ENCODE measurements around the gene MOB2.
"Not testable (repeated sequence)": the region's sequence is repeated elsewhere in the genome, so short reads cannot be mapped to it uniquely, and the experiment has no call there.

MOB2 gene

DNA sequence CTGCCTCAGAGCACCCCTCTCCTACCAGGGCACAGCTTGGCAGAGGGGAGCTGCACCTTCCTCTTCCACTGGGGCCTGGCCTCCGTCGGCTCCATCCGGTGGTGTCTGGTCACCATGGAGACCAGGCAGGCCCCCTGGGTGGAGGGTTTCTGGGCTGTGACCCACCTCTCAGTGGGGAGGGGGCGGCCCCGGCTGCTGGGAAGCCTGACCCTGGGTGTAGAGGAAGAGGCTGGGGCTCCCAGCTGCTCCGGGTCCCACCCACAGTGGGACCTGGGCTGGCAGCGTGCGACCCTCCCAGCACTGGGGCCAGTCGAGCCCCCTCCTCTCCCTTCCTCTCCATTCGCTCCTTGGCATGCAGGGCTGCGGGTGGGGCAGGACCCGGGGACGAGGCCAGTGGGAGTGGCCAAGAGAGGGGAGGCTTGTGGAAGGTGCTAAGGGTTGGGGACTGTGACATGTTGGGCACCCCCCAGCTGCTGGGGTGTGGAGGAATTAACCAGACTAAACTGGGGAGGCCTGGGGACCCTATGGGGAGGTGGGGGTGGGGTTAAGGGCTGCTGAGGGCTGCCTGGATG, 50.0 kb downstream of the MOB2 start:
- H3K79me2 ChIP-seq, result no peaks in the 10 kb centered on the region
- no peaks in the 10 kb centered on the region for H3K9me3 ChIP-seq (ENCODE audit: control insufficient read depth, low read length)
- TF ChIP-seq, protein P1, sequence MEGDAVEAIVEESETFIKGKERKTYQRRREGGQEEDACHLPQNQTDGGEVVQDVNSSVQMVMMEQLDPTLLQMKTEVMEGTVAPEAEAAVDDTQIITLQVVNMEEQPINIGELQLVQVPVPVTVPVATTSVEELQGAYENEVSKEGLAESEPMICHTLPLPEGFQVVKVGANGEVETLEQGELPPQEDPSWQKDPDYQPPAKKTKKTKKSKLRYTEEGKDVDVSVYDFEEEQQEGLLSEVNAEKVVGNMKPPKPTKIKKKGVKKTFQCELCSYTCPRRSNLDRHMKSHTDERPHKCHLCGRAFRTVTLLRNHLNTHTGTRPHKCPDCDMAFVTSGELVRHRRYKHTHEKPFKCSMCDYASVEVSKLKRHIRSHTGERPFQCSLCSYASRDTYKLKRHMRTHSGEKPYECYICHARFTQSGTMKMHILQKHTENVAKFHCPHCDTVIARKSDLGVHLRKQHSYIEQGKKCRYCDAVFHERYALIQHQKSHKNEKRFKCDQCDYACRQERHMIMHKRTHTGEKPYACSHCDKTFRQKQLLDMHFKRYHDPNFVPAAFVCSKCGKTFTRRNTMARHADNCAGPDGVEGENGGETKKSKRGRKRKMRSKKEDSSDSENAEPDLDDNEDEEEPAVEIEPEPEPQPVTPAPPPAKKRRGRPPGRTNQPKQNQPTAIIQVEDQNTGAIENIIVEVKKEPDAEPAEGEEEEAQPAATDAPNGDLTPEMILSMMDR (IDR thresholded peaks at IDR 0.05), result no peak
- peaks cover 3% of the 10 kb centered on the region for H3K4me1 ChIP-seq
- no peak overlapping the region for H2AFZ ChIP-seq
- no peak overlapping the region for H3K27ac ChIP-seq
- no peak overlapping the region for H3K9ac ChIP-seq
- H3K4me3 ChIP-seq (ENCODE audit: low read depth, low read length), result no peak overlapping the region
- H3K36me3 ChIP-seq (ENCODE audit: control insufficient read depth, insufficient read depth, low read length), result no peaks in the 10 kb centered on the region
- no peak overlapping the region for H3K4me2 ChIP-seq (ENCODE audit: low read length)
- no peaks in the 10 kb centered on the region for H3K27me3 ChIP-seq (ENCODE audit: control insufficient read depth, insufficient read depth, low read length)

- Histone ChIP-seq H3K27me3 (ENCODE audit: control insufficient read depth, insufficient read depth, low read length) (no peaks in the 10 kb centered on the region), H2AFZ (no peak overlapping the region), H3K4me3 (ENCODE audit: low read depth, low read length) (no peak overlapping the region), H3K27ac (no peak overlapping the region), H3K9me3 (ENCODE audit: control insufficient read depth, low read length) (no peaks in the 10 kb centered on the region), H3K4me2 (ENCODE audit: low read length) (no peak overlapping the region), H3K36me3 (ENCODE audit: control insufficient read depth, insufficient read depth, low read length) (no peaks in the 10 kb centered on the region), H3K9ac (no peak overlapping the region), H3K4me1 (peaks cover 3% of the 10 kb centered on the region), H3K79me2 (no peaks in the 10 kb centered on the region)
- TF ChIP-seq, protein P1 (IDR thresholded peaks at IDR 0.05), result no peak
Observed at GRCh38 chr11:1435820-1436467, 50.6 kb downstream of the MOB2 start.

- H3K9me3 ChIP-seq (ENCODE audit: control insufficient read depth, low read length); H3K36me3 ChIP-seq (ENCODE audit: control insufficient read depth, insufficient read depth, low read length); H3K9ac ChIP-seq; H3K4me3 ChIP-seq (ENCODE audit: low read depth, low read length); H3K4me2 ChIP-seq (ENCODE audit: low read length); H3K27me3 ChIP-seq (ENCODE audit: control insufficient read depth, insufficient read depth, low read length); H3K79me2 ChIP-seq; H3K4me1 ChIP-seq; H2AFZ ChIP-seq; H3K27ac ChIP-seq: not testable (repeated sequence)
Observed at GRCh38 chr11:1435479-1435819, 51.1 kb downstream of the MOB2 start.

DNA sequence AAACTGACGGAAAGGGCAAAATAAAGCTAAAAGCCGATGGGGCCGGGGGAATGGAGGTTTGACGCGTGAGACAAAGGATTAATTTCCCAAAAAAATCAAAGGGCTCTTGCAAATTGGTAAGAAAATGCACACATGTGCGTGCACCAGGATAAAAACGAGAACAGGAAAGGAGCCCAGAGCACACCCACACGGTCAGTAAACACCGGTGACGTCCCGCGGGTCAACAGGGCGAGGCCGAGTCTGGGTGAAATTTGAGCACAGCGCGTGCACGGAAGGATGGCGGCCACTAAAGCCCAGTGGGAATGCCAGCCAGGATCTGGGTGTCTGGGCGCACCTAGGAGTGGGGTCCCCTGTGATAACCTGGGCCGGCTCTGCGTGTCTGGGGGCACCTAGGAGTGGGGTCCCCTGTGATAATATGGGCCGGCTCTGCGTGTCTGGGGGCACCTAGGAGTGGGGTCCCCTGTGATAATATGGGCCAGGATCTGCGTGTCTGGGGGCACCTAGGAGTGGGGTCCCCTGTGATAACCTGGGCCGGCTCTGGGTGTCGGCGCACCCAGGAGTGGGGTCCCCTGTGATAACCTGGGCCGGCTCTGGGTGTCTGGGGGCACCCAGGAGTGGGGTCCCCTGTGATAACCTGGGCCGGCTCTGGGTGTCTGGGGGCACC, 52.5 kb downstream of the MOB2 start:
- H3K27me3 ChIP-seq (ENCODE audit: control insufficient read depth, insufficient read depth, low read length), result no peaks in the 10 kb centered on the region
- H3K36me3 ChIP-seq (ENCODE audit: control insufficient read depth, insufficient read depth, low read length), result no peaks in the 10 kb centered on the region
- H3K79me2 ChIP-seq, result no peaks in the 10 kb centered on the region
- no peak overlapping the region for H3K9ac ChIP-seq
- H2AFZ ChIP-seq, result no peak overlapping the region
- TF ChIP-seq, protein P1 (IDR thresholded peaks at IDR 0.05), result no peak
- H3K4me3 ChIP-seq (ENCODE audit: low read depth, low read length), result no peak overlapping the region
- H3K4me2 ChIP-seq (ENCODE audit: low read length), result no peak overlapping the region
- H3K9me3 ChIP-seq (ENCODE audit: control insufficient read depth, low read length), result no peaks in the 10 kb centered on the region
- peaks cover 3% of the 10 kb centered on the region for H3K4me1 ChIP-seq
- no peak overlapping the region for H3K27ac ChIP-seq

DNA sequence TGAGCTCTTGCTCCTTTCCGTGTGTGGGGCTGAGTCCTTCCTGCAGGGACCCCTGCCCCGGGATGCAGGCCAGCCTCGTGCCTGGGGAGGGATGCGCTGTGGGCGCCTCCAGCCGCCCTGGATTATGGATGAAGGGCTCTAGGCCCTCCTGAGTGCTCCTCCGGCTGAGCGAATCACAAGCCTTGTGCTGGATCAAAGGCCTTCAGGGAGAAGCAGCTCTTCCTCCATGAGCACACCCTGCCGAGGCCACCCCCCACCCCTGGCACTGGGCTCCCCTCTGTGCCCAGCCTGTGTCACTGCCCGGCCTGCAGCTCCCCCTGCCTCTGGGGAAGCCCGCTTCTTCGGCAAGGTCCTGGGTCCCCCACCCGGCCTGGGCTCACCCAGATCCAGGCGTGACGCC, 53.0 kb downstream of the MOB2 start:
- no peak overlapping the region for H3K4me2 ChIP-seq (ENCODE audit: low read length)
- no peak overlapping the region for H3K27ac ChIP-seq
- no peaks in the 10 kb centered on the region for H3K4me1 ChIP-seq
- no peak overlapping the region for H3K4me3 ChIP-seq (ENCODE audit: low read depth, low read length)
- no peaks in the 10 kb centered on the region for H3K36me3 ChIP-seq (ENCODE audit: control insufficient read depth, insufficient read depth, low read length)
- no peaks in the 10 kb centered on the region for H3K79me2 ChIP-seq
- TF ChIP-seq, protein P1 (IDR thresholded peaks at IDR 0.05), result no peak
- H2AFZ ChIP-seq, result no peak overlapping the region
- H3K9ac ChIP-seq, result no peak overlapping the region
- no peaks in the 10 kb centered on the region for H3K9me3 ChIP-seq (ENCODE audit: control insufficient read depth, low read length)
- no peaks in the 10 kb centered on the region for H3K27me3 ChIP-seq (ENCODE audit: control insufficient read depth, insufficient read depth, low read length)

Data from parathyroid adenoma (tissue), 2 donors.